ENCODE results near the gene SEMG1.

SEMG1 gene

DNA sequence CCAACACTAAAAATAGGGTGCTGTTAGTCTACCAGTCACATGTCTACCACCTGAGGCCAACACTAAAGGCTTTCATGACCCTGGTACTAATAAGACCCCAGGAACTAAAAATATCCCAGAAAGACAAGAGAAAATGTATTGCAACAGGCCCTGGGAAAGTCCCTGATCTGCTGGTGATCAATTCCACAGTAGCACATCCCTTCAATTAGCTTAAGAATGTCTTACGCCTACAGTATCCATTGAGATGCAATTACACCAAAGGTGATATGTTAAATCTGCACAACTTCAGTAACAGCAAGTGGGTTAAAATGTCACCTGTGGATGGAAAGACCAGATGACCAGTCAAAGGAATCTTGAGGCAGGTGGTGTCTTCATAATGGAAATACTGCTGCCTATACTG, 3.1 kb downstream of the SEMG1 start:
- Histone ChIP-seq H4K20me1 (ENCODE audit: insufficient read depth, low read length) (no peaks in the 10 kb centered on the region), H3K27ac (ENCODE audit: low read length) (no peak overlapping the region), H3K4me1 (ENCODE audit: insufficient read depth, low read length) (no peaks in the 10 kb centered on the region), H3K27me3 (ENCODE audit: insufficient read depth, low read length, poor library complexity) (peaks cover 32% of the 10 kb centered on the region), H3K4me3 (ENCODE audit: low read depth in 1 of 2, low read length in 2 of 2) (no peak overlapping the region), H3K79me2 (ENCODE audit: insufficient read depth, low read length) (no peaks in the 10 kb centered on the region), H3K9me3 (ENCODE audit: insufficient read depth, low read length, severe bottlenecking) (no peaks in the 10 kb centered on the region), H3K9ac (ENCODE audit: low read depth, low read length) (no peak overlapping the region), H2AFZ (ENCODE audit: low read depth, low read length) (no peak overlapping the region), H3K36me3 (ENCODE audit: insufficient read depth, low read length) (no peaks in the 10 kb centered on the region), H3K4me2 (ENCODE audit: insufficient read depth, low read length) (no peak overlapping the region)
- DNase-seq (no peak), ATAC-seq (ENCODE audit: insufficient read depth, low read depth) (no peak)
- TF ChIP-seq EZH2 (IDR thresholded peaks at IDR 0.05; ENCODE audit: borderline replicate concordance, low read depth, low read length, severe bottlenecking): no peak
- TF ChIP-seq, protein P1, sequence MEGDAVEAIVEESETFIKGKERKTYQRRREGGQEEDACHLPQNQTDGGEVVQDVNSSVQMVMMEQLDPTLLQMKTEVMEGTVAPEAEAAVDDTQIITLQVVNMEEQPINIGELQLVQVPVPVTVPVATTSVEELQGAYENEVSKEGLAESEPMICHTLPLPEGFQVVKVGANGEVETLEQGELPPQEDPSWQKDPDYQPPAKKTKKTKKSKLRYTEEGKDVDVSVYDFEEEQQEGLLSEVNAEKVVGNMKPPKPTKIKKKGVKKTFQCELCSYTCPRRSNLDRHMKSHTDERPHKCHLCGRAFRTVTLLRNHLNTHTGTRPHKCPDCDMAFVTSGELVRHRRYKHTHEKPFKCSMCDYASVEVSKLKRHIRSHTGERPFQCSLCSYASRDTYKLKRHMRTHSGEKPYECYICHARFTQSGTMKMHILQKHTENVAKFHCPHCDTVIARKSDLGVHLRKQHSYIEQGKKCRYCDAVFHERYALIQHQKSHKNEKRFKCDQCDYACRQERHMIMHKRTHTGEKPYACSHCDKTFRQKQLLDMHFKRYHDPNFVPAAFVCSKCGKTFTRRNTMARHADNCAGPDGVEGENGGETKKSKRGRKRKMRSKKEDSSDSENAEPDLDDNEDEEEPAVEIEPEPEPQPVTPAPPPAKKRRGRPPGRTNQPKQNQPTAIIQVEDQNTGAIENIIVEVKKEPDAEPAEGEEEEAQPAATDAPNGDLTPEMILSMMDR (IDR thresholded peaks at IDR 0.05; ENCODE audit: borderline replicate concordance, extremely low read depth, low read length, poor library complexity, severe bottlenecking): no peak

DNA sequence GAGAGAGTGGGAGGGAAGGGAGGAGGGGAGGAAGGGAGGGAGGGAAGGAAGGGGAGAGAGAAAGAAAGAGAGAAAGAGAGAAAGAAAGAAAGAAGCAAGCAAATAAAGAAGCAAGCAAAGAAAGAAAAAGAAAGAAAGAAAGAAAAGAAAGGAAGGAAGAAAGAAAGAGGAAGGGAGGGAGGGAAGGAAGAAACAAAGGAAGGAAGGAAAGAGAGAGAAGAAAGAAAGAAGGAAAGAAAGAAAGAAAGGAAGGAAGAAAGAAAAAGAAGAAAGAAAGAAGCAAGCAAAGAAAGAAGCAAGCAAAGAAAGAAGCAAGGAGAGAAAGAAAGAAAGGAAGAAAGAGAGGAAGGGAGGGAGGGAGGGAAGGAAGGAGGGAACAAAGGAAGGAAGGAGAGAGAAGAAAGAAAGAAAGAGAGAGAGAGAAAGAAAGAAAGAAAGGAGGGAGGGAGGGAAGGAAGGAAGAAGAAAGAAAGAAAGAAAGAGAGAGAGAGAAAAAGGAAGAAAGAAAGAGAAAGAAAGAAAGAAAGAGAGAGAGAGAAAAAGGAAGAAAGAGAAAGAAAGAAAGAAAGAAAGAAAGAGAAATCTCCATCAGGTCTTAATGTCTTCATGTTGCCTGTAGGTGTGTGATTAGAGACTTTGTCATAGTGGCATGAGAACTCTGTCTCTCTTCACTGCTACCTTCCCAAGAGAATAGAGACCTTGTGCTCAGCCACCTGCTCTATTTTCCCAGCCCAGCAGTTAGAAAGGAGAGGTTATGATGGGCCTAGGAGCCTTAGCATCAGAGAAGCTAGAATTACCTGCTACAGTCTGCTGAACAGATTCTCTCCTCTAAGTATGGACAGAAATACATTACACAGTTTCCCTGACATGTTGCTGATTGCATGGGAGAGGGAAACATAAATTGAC, 5.0 kb downstream of the SEMG1 start:
- DNase-seq (no peak), ATAC-seq (ENCODE audit: insufficient read depth, low read depth) (no peak)
- Histone ChIP-seq H2AFZ (ENCODE audit: low read depth, low read length) (no peak overlapping the region), H3K4me3 (ENCODE audit: low read depth in 1 of 2, low read length in 2 of 2) (no peak overlapping the region), H3K79me2 (ENCODE audit: insufficient read depth, low read length) (no peaks in the 10 kb centered on the region), H3K27me3 (ENCODE audit: insufficient read depth, low read length, poor library complexity) (peaks cover 20% of the 10 kb centered on the region), H4K20me1 (ENCODE audit: insufficient read depth, low read length) (no peaks in the 10 kb centered on the region), H3K4me2 (ENCODE audit: insufficient read depth, low read length) (no peak overlapping the region), H3K4me1 (ENCODE audit: insufficient read depth, low read length) (no peaks in the 10 kb centered on the region), H3K27ac (ENCODE audit: low read length) (no peak overlapping the region), H3K36me3 (ENCODE audit: insufficient read depth, low read length) (no peaks in the 10 kb centered on the region), H3K9me3 (ENCODE audit: insufficient read depth, low read length, severe bottlenecking) (no peaks in the 10 kb centered on the region), H3K9ac (ENCODE audit: low read depth, low read length) (no peak overlapping the region)
- no peak for TF ChIP-seq EZH2 (IDR thresholded peaks at IDR 0.05; ENCODE audit: borderline replicate concordance, low read depth, low read length, severe bottlenecking)
- TF ChIP-seq, protein P1 (IDR thresholded peaks at IDR 0.05; ENCODE audit: borderline replicate concordance, extremely low read depth, low read length, poor library complexity, severe bottlenecking): no peak

DNA sequence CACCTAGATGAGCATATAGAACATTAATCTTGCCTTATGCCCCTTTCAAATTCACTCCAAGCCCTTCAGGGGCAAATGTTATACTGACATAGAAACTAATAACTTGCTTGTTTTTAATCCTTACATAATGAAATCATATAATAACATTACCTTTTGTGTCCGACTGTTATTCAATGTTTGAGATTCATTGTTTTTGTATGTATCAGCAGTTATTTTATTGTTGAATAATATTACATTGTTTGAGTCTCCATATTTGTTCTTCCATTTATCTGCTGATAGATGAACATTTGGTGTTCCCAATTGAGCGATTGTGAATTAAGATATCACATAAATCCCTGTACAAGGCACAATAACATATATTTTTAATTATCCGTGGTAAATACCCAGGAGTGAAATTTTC, 6.0 kb downstream of the SEMG1 start:
- no peaks in the 10 kb centered on the region for H3K9me3 ChIP-seq (ENCODE audit: insufficient read depth, low read length, severe bottlenecking)
- no peak overlapping the region for H3K4me2 ChIP-seq (ENCODE audit: insufficient read depth, low read length)
- no peak overlapping the region for H3K27ac ChIP-seq (ENCODE audit: low read length)
- TF ChIP-seq EZH2 (IDR thresholded peaks at IDR 0.05; ENCODE audit: borderline replicate concordance, low read depth, low read length, severe bottlenecking): no peak
- TF ChIP-seq, protein P1 (IDR thresholded peaks at IDR 0.05; ENCODE audit: borderline replicate concordance, extremely low read depth, low read length, poor library complexity, severe bottlenecking): no peak
- H3K4me1 ChIP-seq (ENCODE audit: insufficient read depth, low read length): no peaks in the 10 kb centered on the region
- H4K20me1 ChIP-seq (ENCODE audit: insufficient read depth, low read length): no peaks in the 10 kb centered on the region
- ATAC-seq (ENCODE audit: insufficient read depth, low read depth) (no peak), DNase-seq (no peak)
- no peak overlapping the region for H3K4me3 ChIP-seq (ENCODE audit: low read depth in 1 of 2, low read length in 2 of 2)
- no peaks in the 10 kb centered on the region for H3K36me3 ChIP-seq (ENCODE audit: insufficient read depth, low read length)
- H2AFZ ChIP-seq (ENCODE audit: low read depth, low read length): no peak overlapping the region
- H3K9ac ChIP-seq (ENCODE audit: low read depth, low read length): no peak overlapping the region
- peaks cover 11% of the 10 kb centered on the region for H3K27me3 ChIP-seq (ENCODE audit: insufficient read depth, low read length, poor library complexity)
- H3K79me2 ChIP-seq (ENCODE audit: insufficient read depth, low read length): no peaks in the 10 kb centered on the region

Measured in DND-41 (cell line).